NCI-H1092 (cell line): ENCODE data around the gene FANK1.
"Not testable (repeated sequence)": the region's sequence is repeated elsewhere in the genome, so short reads cannot be mapped to it uniquely, and the experiment has no call there.

Experiments used
- DNase-seq: peaks from one replicate; lab custom pipeline; 2025; lab: John Stamatoyannopoulos, UW

Gene FANK1

DNA sequence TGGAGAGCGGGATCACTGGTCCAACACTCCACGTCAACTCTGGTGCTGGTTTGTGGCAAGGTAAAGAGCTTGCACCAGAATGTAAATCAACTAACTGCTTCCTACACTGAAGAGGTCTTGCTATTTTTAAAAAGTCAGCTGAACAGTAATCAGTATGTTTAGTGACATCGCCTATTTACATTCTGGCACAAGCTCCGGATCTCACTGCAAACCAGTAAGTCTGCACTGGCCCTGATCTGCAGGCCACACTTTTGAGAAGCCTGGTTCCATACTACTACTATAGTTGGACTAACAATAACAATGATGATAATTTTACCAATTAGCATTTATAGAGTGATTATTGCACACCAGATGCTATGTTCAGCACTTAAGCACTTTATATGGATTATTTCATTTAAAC lies 6.9 kb upstream of the FANK1 start:
- DNase-seq: not testable (repeated sequence)

DNA sequence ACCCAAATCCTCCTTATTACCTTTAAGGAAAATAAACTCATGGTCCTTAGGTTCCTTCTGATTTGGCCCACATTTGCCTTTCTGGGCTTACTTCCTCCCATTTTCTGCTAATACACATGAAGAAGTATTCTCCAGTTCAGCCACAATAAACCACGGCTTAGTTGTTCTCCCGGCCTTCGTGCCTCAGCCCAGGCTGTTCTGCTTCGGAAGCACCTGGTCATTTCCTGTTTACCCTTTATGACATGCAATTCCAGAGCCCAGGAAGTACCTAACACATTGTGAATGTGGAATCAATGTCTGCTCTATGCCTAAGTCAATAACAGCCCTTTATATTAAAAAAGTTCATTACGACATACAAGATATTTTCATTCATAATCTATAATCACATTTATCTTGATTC lies 4.0 kb upstream of the FANK1 start:
- not testable (repeated sequence) for DNase-seq

DNA sequence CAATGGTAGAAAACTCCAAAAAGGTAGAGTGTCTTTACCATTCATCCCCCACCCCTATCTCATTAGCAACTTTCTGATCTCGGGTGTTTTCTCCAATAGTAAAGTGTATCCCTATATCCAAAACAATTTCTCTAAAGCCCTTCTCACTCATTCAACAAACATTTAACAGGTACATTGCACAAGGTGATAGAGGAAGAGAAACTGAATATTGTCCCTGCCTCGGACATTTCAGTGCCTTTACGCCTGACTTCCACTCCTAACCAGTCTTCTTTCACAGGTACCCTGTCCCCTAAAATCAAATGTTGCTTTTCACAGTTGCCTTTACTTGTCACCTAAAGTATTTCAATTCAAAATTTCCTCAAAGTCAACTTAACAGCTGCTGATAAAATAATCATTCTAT lies 2.2 kb upstream of the FANK1 start:
- not testable (repeated sequence) for DNase-seq

DNA sequence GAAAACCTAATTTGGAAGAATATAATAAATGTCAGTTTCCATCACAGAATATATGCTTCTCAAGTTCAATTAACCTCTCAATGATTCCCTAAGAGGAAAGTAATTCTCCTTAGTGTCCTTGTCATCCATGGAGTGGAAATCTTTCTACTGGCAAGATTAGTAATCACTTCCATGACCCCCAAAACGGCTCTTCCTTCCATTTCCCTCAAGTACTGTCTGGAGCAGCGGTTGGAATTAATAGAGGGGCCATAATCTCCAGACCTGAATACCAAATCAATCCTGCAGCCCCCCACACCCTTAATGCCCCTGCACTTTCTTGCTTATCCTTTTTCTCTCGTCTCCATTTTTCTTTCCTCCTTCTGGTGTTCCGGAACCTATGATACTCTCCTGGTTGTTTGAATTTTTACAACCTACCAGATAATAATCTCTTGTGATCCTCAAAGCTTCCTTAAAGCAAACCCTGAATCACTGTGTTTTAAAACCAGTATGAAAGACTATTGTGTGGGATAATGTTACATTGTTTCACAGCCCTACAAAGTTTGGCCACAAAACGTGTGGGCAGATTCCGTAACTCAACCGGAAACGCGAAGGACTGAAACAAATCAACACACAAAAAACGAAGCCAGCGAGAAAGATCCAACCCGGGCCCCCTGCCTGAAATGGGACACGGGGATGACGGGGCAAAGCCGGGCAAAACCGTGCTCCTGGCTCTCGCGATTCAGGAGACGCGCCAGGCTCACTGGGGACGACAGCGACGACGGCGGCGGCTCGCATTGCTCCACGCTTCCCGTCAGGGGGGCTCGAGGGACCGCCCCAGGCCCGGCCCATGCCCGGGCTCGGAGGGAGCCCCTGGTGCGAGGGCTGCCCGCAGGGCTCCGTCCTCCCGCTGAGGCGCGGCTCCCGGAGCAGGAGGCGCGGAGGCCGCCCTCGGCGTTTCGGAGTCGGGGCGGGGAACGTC lies 955 bp upstream of the FANK1 start:
- not testable (repeated sequence) for DNase-seq

DNA sequence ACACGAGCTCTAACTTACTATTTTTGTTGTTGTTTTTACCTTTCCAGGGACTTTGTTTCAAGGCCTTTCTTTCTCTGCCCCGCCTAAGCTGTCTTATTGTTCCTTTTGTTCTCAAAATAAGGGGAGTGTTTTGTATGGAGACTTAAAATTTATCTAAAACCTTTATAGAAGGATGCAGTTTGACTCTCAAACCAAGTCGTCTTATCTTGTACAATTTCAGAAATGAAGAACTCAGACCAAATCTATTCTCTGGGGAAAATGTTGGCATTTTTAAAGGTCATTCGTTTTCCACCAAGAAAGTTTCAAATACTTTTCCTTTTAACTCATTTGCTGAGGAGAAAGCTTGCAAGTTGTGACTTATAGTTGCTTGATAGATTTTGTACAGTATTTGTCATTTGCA lies 953 bp downstream of the FANK1 start:
- not testable (repeated sequence) for DNase-seq

DNA sequence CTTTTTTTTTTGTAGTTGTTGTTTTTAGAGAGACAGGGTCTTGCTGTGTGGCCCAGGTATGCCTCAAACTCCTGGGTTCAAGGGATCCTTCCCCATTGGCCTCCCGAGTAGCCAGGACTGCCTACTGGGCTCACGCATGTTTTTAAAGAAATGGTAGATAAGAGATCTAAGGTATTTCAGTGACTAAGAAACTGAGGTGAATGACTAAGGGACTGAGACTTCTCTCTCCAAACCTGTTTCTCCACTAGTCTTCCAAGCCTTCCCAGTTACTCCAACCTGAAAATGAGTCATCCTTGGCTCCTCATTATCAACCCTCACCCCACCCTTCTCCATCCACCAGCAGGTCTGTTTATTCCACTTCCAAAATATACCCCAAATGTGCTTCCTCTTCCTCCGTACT lies 4.6 kb downstream of the FANK1 start:
- DNase-seq: not testable (repeated sequence)

DNA sequence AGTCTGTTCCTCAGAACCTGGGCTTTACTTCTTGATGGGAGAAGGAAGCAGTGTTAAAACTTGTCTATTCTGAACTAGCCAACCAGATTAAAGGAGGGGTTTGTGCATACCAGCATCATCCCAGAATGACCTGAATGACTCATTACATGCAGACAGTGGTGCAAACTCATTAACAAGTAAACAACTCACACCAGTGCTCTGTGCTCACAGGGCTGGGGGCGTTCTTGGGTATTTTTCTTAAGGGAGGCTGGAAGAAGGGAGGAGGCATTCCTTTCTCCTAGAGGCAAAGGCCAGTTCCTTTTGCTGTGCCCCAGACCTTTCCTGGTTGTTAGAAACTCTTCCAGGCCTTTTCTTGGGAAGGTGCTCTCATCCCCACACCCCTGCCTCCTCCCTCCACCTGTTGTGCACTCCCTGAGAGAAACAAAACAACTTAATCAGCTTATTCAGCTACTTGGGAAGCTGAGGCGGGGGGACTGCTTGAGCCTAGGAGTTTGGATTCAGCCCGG lies 6.8 kb downstream of the FANK1 start:
- DNase-seq: not testable (repeated sequence)

DNA sequence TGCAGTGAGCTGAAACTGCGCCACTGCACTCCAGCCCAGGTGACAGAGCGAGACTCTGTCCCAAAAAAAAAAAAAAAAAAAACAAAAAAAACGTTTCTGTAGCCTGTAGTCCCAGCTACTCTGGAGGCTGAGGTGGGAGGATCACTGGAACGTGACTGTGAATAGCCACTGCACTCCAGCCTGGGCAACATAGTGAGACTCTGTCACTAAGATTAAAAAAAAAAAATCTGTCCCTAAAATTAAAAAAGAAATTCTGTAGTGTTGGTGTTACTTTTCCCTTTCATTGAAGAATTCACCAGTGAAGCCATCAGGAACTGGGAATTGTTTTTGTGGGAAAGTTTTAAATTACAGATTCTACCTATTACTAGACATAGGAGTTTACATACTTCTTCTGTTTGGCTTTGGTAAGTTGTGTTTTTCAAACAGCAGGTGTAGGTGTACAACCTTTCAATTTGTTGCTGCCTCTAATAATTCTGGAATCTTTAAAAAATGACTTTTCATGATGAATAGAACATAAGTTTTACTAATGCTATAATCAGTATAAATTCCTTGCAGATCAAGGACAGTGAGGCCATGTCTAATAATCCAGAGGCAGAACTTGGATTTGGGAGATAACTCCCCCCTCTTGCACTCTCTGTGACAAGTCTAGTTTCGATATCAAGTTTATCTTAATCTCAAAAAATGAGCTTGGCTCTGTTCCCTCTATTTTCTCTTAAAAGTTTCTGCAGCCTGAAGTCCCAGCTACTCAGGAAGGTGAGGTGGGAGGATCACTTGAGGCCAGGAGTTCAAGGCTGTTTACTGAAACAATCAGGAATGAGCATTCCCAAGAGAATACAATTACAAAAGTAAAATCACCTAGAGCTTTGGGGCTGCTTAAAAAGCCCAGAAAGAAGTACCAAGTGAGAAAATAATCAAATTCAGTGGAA lies 9.0 kb downstream of the FANK1 start:
- DNase-seq: not testable (repeated sequence)

DNA sequence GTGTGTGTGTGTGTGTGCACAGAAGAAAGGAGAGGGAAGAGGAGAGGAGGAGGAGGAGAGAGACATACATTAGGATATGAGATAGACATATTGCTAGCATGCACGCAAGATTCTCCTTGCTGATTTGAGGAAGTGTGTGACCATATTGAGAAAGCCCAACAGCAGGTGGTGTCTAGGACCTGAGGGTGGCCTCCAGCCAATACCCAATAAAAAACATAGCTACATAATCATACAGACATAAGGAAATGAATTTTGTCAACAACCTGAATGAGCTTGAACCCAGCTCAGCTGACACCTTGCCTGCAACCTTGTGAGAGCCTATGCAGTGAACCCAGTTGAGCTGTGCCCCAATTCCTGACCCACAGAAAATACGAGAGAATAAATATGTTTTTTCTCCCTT lies 11.2 kb downstream of the FANK1 start:
- not testable (repeated sequence) for DNase-seq

DNA sequence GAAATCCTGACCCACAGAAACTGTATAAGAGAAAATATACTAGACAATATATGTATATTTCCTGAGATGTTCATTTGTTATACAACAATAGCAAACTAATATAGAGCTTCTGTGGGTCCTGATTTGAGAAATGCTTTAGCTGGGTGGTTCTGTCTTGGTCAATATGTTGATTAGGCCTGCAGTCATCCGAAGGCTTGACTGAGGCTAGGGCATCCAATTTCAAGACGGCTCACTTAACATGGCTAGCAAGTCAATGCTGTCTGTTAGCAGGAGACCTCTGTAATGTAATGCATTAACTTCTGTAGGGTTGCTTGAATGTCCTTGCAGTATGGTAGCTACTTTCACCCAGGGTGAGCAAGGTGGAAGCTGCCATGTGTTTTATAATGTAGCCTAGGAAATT lies 12.4 kb downstream of the FANK1 start:
- not testable (repeated sequence) for DNase-seq

DNA sequence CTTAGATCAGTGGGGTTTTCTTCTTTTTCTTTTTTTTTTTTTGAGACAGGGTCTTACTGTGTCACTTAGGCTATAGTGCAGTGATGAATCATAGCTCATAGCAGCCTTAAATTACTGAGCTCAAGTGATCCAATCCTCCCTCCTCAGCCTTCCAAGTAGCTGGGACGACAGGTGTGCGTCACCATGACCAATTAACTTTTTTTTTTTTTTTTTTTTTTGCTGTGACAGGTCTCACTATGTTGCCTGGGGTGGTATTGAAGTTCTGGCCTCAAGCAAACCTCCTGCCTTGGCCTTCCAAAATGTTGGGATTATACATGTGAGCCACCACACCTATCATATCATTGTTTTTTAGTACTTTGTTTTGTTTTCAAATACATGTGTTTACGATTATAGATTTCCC lies 13.1 kb downstream of the FANK1 start:
- not testable (repeated sequence) for DNase-seq

DNA sequence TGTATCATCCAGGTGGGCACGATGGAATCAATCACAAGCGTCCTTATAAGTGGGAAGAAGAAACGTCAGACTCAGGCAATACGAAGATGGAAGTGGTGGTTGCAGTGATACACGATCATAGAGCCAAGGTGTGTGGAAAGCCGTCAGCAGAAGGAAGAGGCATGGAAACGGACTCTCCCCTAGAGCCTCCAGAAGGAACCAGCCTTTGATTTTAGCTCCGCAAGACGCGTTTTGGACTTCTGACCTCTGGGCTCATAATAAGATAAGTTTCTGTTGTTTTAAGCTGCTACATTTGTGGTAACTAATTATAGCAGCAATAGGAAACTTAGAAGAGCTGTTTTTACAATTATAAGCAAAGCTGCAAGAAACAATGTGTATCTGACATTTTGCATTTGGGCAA lies 14.8 kb downstream of the FANK1 start:
- DNase-seq: no peak

DNA sequence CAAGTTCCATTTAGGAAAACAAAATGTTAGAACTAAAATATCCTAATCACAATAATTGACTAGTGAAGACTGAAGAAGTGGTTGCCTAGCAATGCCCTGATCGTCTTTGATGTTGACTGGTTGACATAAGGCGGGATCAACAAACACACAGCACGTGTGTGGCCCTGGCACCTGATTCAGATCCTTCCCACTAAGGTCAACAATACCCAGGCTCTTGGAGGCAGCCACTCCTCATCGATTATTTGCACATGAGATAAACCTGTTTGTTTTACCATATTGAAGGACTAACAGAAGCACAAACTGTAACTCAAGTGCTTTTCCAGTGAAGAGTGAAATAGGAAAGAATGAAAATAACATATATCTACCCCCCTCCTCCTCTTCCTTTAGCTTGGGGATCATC lies 15.6 kb downstream of the FANK1 start:
- DNase-seq: peak; percentile 52

DNA sequence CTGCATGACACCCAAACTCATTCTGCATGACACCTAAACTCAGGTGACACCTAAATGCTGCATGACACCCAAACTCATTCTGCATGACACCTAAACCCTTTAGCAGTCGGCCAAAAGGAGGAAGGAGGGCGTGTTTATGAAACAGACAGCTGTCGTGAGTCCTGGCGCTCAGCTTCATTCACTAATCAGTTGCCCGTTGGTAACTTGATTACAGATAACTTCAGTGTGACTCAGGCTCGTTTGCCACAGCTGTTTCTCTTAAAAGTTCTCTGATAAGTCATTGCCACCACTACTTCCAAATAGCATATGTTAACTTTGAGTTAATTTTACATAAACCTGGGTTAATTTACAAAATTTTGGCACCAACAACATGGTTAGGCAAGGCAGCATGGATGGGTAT lies 16.9 kb downstream of the FANK1 start:
- DNase-seq: not testable (repeated sequence)

DNA sequence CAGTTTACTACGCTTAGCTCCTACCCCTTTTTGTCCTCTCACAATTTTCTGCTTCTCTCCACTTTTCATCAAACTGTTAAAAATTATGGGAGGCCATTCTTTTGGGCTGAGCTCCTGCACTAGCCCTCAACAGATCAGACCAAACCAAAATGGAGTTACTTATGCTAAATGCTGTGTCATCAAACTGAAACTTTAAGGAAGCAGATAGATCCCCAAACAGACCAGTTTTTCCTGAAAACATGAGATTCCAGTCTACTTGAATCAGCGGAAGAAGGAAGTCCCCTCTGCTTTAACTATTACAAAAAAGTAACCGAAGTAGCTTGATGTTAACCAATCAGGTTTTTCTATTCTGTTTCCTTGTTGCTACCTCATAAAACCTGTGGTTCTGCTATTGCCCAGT lies 20.6 kb downstream of the FANK1 start:
- no peak for DNase-seq

DNA sequence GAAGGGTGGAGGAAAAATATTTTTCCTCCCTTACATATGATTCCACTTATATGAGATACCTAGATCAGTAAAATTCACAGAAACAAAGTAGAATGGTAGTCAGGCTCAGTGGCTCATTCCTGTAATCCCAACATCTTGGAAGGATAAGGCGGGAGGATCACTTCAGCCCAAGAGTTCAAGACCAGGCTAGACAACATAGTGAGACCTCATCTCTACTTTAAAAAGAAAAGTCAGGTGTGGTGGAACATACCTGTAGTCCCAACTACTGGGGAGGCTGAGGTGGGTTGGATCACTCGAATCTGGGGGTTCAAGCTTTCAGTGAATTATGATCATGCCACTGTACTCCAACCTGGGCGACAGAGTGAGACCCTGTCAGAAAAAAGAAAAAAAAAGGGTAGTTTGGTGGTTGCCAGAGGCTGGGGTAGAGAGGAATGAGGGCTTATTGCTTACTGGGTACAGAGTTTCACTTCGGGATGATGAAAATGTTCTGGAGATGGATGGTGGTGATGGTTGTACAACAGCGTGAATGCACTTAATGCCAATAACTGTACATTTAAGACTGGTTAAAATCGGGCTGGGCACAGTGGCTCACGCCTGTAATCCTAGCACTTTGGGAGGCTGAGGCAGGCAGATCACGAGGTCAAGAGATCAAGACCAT lies 21.5 kb downstream of the FANK1 start:
- not testable (repeated sequence) for DNase-seq

DNA sequence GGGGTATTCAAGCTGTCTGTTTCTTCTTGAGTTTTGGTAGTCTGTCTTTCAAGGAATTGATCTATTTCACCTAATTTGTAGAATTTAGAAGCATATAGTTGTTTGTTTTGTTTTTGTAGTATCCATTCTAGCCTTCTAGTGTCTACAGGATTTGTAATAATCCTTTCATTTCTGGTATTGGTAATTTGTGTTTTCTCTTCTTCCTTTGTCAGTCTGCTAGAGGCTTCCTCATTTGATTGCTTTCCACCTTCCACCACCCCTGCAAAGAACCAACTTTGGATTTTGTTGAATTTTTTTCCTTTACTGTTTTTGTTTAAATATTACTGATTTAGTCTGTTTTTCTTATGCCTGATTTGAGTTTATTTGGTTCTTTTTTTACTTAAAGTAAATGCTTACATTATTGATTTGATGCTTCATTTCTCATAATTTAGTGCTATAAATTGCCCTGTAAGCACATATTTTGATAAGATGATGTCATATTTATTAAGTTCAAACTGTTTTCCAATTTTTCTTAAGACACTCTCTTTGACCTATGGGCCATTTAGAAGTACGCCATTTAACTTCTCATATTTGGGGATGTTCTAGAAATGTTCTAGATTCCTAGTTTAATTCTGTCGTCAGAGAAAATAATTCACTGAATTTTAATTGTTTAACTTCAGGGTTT lies 25.4 kb downstream of the FANK1 start:
- DNase-seq: not testable (repeated sequence)

DNA sequence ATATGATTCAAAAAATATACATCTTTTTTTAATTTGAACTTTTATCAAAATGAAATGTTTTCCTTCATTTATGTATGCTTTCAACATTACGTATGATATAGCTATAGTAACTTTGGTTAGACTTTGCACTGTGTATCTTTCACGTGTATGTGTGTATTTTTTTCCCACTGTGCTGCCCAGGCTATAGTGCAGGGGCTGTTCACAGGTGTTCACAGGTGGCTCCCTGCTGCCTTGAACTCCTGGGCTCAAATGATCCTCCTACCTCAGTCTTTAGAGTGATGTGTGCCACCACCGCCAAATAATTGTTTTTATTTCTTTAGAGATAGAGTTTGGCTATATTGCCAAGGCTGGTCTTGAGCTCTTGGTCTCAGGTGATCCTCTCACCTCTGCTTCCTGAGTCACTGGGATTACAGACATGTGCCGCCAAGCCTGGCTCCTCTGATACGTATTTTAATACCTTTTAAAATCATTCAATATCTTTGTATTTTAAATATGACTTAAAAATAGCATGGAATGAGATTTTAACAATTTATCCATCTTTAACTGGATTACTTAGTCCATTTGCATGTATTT lies 29.0 kb downstream of the FANK1 start:
- no peak for DNase-seq

DNA sequence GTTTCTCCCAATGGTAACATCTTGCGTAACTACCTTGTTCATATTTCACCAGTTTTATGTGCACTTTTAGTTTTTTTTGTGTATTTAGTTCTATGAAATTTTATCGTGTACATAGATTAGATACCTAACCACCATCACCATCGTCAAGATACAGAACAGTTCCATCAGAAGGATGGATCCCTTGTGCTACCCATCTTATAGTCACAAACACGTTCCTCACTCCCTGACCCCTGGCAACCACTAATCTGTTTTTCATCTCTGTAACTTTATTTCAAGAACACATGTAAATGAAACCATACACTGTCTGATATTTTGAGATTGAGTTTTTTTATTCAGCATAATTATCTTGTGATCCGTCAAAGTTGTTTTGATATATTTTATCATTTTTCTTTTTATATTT lies 29.9 kb downstream of the FANK1 start:
- no peak for DNase-seq

DNA sequence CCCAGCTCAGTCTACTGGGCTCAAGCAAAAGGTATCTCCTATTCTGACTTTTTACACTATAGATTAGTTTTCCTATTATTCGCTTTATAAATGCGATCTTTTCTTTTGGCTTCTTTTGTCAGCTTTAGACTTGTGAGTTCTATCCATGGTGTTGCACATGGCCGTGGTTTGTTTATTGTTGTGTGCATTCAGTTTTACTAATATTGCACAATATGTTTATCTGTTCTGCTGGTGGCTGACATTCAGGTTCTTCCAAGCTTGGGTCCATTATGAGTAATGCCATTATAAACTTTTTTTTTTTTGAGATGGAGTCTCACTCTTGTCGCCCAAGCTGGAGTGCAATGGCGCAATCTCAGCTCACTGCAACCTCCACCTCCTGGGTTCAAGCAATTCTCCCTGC lies 30.9 kb downstream of the FANK1 start:
- DNase-seq: not testable (repeated sequence)
